ENCODE results near the gene MIER2.
"Not testable (repeated sequence)": the region's sequence is repeated elsewhere in the genome, so short reads cannot be mapped to it uniquely, and the experiment has no call there.

Gene MIER2

GRCh38 chr19:344625-345319, at the start of gene MIER2:
Gene MIER2, minus strand, starts transcription at chr19:344796. Its CDS starts 14 bp downstream, at chr19:344782.
- DNase-seq (ENCODE audit: low read depth): peak; percentile 62
- H3K4me3 ChIP-seq (ENCODE audit: control insufficient read depth, low read depth, low read length): peak within 1 kb of the TSS; percentile 73
- TF ChIP-seq CTCF (conservative IDR thresholded peaks at IDR 0.05; ENCODE audit: control insufficient read depth, insufficient read depth, low read depth, low read length): no peak

GRCh38 chr19:393560-393959, 49.0 kb upstream of the MIER2 start:
- not testable (repeated sequence) for H3K4me3 ChIP-seq (ENCODE audit: control insufficient read depth, low read depth, low read length); DNase-seq (ENCODE audit: low read depth)

- TF ChIP-seq CTCF (conservative IDR thresholded peaks at IDR 0.05; ENCODE audit: control insufficient read depth, insufficient read depth, low read depth, low read length): no peak
- no peak overlapping the region for H3K4me3 ChIP-seq (ENCODE audit: control insufficient read depth, low read depth, low read length)
- no peak for DNase-seq (ENCODE audit: low read depth)
Observed at GRCh38 chr19:392375-392970, 47.9 kb upstream of the MIER2 start.

- no peak for TF ChIP-seq CTCF (conservative IDR thresholded peaks at IDR 0.05; ENCODE audit: control insufficient read depth, insufficient read depth, low read depth, low read length)
- no peak for DNase-seq (ENCODE audit: low read depth)
- no peak overlapping the region for H3K4me3 ChIP-seq (ENCODE audit: control insufficient read depth, low read depth, low read length)
Observed at GRCh38 chr19:391726-392374, 47.3 kb upstream of the MIER2 start.

GRCh38 chr19:391207-391557, 46.6 kb upstream of the MIER2 start:
- no peak for DNase-seq (ENCODE audit: low read depth)
- no peak overlapping the region for H3K4me3 ChIP-seq (ENCODE audit: control insufficient read depth, low read depth, low read length)
- TF ChIP-seq CTCF (conservative IDR thresholded peaks at IDR 0.05; ENCODE audit: control insufficient read depth, insufficient read depth, low read depth, low read length): no peak

- no peak for TF ChIP-seq CTCF (conservative IDR thresholded peaks at IDR 0.05; ENCODE audit: control insufficient read depth, insufficient read depth, low read depth, low read length)
- no peak for DNase-seq (ENCODE audit: low read depth)
- no peak overlapping the region for H3K4me3 ChIP-seq (ENCODE audit: control insufficient read depth, low read depth, low read length)
Observed at GRCh38 chr19:390386-391206, 46.0 kb upstream of the MIER2 start.

GRCh38 chr19:389935-390289, 45.3 kb upstream of the MIER2 start:
- DNase-seq (ENCODE audit: low read depth): no peak
- TF ChIP-seq CTCF (conservative IDR thresholded peaks at IDR 0.05; ENCODE audit: control insufficient read depth, insufficient read depth, low read depth, low read length): no peak
- no peak overlapping the region for H3K4me3 ChIP-seq (ENCODE audit: control insufficient read depth, low read depth, low read length)

Data from fibroblast of mammary gland (primary cell).